Hepatocyte (in vitro differentiated cells): ENCODE results near the gene CCDC60. TPM values are rescaled to one million over a fixed set of nuclear protein-coding genes. Genes with fewer than 3 reads are reported as not detected.
A peak's percentile ranks its signal among the peaks of the same experiment; 100 is the strongest.

Source experiments
- DNase-seq: peaks from one replicate; pipeline ENCODE4 v3.0.0-alpha.2; 2016; ENCODE audit warnings: low spot score
- H2AFZ ChIP-seq: fragments of 200-600 bp; sonication (generic); 2 replicates; pipeline ENCODE4 v1.6.0; 2016; ENCODE audit warnings: antibody characterized with exemption, mild to moderate bottlenecking
- H3K27ac ChIP-seq: fragments of 200-600 bp; sonication (generic); 2 replicates; pipeline ENCODE4 v1.5.1; 2016; ENCODE audit warnings: mild to moderate bottlenecking
- H3K27me3 ChIP-seq: fragments of 200-600 bp; sonication (generic); 2 replicates; pipeline ENCODE4 v1.6.1; 2016
- H3K36me3 ChIP-seq: fragments of 200-600 bp; sonication (generic); replicated peaks from 2 replicates; pipeline ENCODE4 v1.5.1; 2016; ENCODE audit warnings: low read depth; ENCODE audit not compliant: insufficient read depth
- H3K4me1 ChIP-seq: fragments of 200-600 bp; sonication (generic); 2 replicates; pipeline ENCODE4 v1.5.1; 2016; ENCODE audit warnings: mild to moderate bottlenecking, moderate library complexity; ENCODE audit not compliant: insufficient read depth
- H3K4me2 ChIP-seq: fragments of 200-600 bp; sonication (generic); 2 replicates; pipeline ENCODE4 v1.6.0; 2016
- H3K4me3 ChIP-seq: fragments of 200-600 bp; sonication (generic); 2 replicates; pipeline ENCODE4 v1.5.1; 2016; ENCODE audit warnings: mild to moderate bottlenecking
- H3K79me2 ChIP-seq: fragments of 200-600 bp; sonication (generic); 2 replicates; pipeline ENCODE4 v1.6.0; 2017; ENCODE audit warnings: mild to moderate bottlenecking
- H3K9me2 ChIP-seq: fragments of 200-600 bp; sonication (generic); replicated peaks from 2 replicates; pipeline ENCODE4 v1.6.0; 2017; ENCODE audit warnings: mild to moderate bottlenecking; ENCODE audit not compliant: insufficient read depth
- H3K9me3 ChIP-seq: fragments of 200-600 bp; sonication (generic); 2 replicates; pipeline ENCODE4 v1.5.1; 2016; ENCODE audit warnings: low read depth, mild to moderate bottlenecking
- H4K20me1 ChIP-seq: fragments of 200-600 bp; sonication (generic); 2 replicates; pipeline ENCODE4 v1.6.0; 2016; ENCODE audit warnings: mild to moderate bottlenecking; ENCODE audit not compliant: insufficient read depth, poor library complexity, severe bottlenecking
- EZH2 ChIP-seq: fragments of 200-600 bp; sonication (generic); IDR thresholded peaks from 2 replicates; pipeline ENCODE4 v1.6.1; 2016; ENCODE audit warnings: antibody characterized with exemption, mild to moderate bottlenecking, borderline replicate concordance
- EZH2phosphoT487 ChIP-seq: fragments of 200-600 bp; sonication (generic); IDR thresholded peaks from one replicate; pipeline ENCODE4 v1.6.1; 2018; ENCODE audit warnings: antibody characterized with exemption, mild to moderate bottlenecking, low read depth, moderate library complexity; ENCODE audit not compliant: unreplicated experiment, severe bottlenecking
- WGBS: methylation state at CpG from one replicate; pipeline ENCODE4 v1.1.6; 2016; ENCODE audit warnings: low lambda C conversion rate; ENCODE audit errors: missing lambda C conversion rate; 5-methylcytosine and 5-hydroxymethylcytosine counted together
- polyA plus RNA-seq: library from polyadenylated mRNA; unstranded; fragments of >200 nt; fragmentation: Nextera tagmentation; extraction: Ambion mirVana; gene quantifications from 2 replicates; pipeline ENCODE4 v1.2.1, GENCODE V29; 2016
- total RNA-seq: library from RNA; depleted of rRNA; stranded (reverse); fragments of >200 nt; gene quantifications from 2 replicates; pipeline ENCODE4 v1.2.3, GENCODE V29; 2014
- TF ChIP-seq, protein P1 (sequence below): fragments of 200-600 bp; sonication (generic); IDR thresholded peaks from 2 replicates; pipeline ENCODE4 v1.5.1; 2016; ENCODE audit warnings: antibody characterized with exemption, mild to moderate bottlenecking; ENCODE audit not compliant: poor library complexity

CCDC60 gene
- total and polyA plus RNA-seq, 2 experiments from 2014 or later = 0.47 TPM; not detected in 1

GRCh38 chr12:119314290-119314689, 20.2 kb upstream of the CCDC60 start:
- no peak overlapping the region for H3K4me3 ChIP-seq
- H3K4me1 ChIP-seq = no peaks in the 10 kb centered on the region
- TF ChIP-seq EZH2 = no peak
- TF ChIP-seq EZH2phosphoT487 = no peak
- TF ChIP-seq, protein P1, sequence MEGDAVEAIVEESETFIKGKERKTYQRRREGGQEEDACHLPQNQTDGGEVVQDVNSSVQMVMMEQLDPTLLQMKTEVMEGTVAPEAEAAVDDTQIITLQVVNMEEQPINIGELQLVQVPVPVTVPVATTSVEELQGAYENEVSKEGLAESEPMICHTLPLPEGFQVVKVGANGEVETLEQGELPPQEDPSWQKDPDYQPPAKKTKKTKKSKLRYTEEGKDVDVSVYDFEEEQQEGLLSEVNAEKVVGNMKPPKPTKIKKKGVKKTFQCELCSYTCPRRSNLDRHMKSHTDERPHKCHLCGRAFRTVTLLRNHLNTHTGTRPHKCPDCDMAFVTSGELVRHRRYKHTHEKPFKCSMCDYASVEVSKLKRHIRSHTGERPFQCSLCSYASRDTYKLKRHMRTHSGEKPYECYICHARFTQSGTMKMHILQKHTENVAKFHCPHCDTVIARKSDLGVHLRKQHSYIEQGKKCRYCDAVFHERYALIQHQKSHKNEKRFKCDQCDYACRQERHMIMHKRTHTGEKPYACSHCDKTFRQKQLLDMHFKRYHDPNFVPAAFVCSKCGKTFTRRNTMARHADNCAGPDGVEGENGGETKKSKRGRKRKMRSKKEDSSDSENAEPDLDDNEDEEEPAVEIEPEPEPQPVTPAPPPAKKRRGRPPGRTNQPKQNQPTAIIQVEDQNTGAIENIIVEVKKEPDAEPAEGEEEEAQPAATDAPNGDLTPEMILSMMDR = no peak
- H3K9me3 ChIP-seq = no peaks in the 10 kb centered on the region
- no peaks in the 10 kb centered on the region for H3K27me3 ChIP-seq
- no peak overlapping the region for H2AFZ ChIP-seq
- DNase-seq = no peak
- 96% methylated on average over 5 of the region's 5 CpGs for WGBS
- H3K27ac ChIP-seq = no peak overlapping the region
- no peaks in the 10 kb centered on the region for H4K20me1 ChIP-seq
- no peaks in the 10 kb centered on the region for H3K79me2 ChIP-seq
- no peaks in the 10 kb centered on the region for H3K9me2 ChIP-seq
- no peaks in the 10 kb centered on the region for H3K36me3 ChIP-seq
- no peak overlapping the region for H3K4me2 ChIP-seq

DNA sequence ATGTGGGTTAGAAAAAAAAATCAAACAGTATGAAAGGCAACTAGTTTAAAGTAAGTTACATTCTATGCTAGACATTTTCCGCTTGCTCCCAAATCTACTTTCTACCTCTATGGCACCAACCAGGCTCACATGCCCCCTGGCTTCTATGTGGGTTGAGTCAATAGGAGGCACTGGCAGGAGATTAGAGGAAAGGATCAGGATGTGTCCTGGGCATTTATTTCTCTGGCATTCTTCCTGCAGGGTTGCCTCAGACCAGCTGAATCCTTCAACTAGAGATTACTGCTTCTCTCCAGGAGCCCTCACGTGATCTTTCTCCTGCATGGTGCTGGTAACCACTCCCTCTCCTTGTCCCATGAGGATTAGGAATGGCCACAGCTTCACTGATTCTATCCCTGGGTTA, 14.9 kb upstream of the CCDC60 start:
- no peak overlapping the region for H2AFZ ChIP-seq
- H3K9me2 ChIP-seq = no peaks in the 10 kb centered on the region
- no peaks in the 10 kb centered on the region for H3K27me3 ChIP-seq
- no peaks in the 10 kb centered on the region for H4K20me1 ChIP-seq
- no peaks in the 10 kb centered on the region for H3K9me3 ChIP-seq
- no peak overlapping the region for H3K4me2 ChIP-seq
- H3K79me2 ChIP-seq = no peaks in the 10 kb centered on the region
- peak; percentile 34 for DNase-seq
- TF ChIP-seq, protein P1 = no peak
- TF ChIP-seq EZH2 (no peak), EZH2phosphoT487 (no peak)
- no peaks in the 10 kb centered on the region for H3K4me1 ChIP-seq
- no peak overlapping the region for H3K4me3 ChIP-seq
- 78% methylated on average over 2 of the region's 2 CpGs for WGBS
- no peak overlapping the region for H3K27ac ChIP-seq
- no peaks in the 10 kb centered on the region for H3K36me3 ChIP-seq

GRCh38 chr12:119320678-119321077, 13.9 kb upstream of the CCDC60 start:
- Histone ChIP-seq H4K20me1 (no peaks in the 10 kb centered on the region), H3K9me2 (no peaks in the 10 kb centered on the region), H3K4me2 (no peak overlapping the region), H3K36me3 (no peaks in the 10 kb centered on the region), H3K79me2 (no peaks in the 10 kb centered on the region), H2AFZ (no peak overlapping the region), H3K27me3 (no peaks in the 10 kb centered on the region), H3K27ac (no peak overlapping the region), H3K4me1 (no peaks in the 10 kb centered on the region), H3K9me3 (no peaks in the 10 kb centered on the region), H3K4me3 (no peak overlapping the region)
- 47% methylated on average over 2 of the region's 2 CpGs for WGBS
- DNase-seq = no peak
- TF ChIP-seq EZH2phosphoT487 = no peak
- TF ChIP-seq, protein P1 = no peak
- no peak for TF ChIP-seq EZH2

DNA sequence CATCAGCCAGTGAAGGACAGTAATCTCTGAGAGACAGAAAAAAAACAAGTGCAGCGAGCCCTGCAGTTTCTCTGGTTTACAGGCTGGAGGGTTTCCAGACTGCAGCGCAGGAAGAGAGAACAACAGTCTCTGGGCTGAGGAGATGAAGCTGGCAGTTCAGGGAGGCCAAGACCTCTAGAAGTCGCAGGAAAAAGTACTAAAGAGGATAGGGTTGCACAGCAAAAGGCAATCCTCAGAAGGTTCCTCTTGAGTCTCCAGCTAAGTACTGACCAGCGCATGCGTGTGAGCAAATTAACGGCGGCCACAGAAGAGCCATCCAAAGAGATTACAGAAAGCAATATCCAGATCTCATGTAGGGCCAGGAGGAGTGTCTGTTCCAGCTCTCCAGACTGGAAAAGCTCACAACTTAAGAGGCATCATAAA, 12.2 kb upstream of the CCDC60 start:
- H3K9me2 ChIP-seq = no peaks in the 10 kb centered on the region
- H3K27ac ChIP-seq = no peak overlapping the region
- no peak overlapping the region for H2AFZ ChIP-seq
- H3K4me2 ChIP-seq = no peak overlapping the region
- no peaks in the 10 kb centered on the region for H3K27me3 ChIP-seq
- DNase-seq = peak; percentile 21
- H3K36me3 ChIP-seq = no peaks in the 10 kb centered on the region
- TF ChIP-seq EZH2 (no peak), EZH2phosphoT487 (no peak)
- TF ChIP-seq, protein P1 = no peak
- no peaks in the 10 kb centered on the region for H4K20me1 ChIP-seq
- H3K4me3 ChIP-seq = no peak overlapping the region
- no peaks in the 10 kb centered on the region for H3K4me1 ChIP-seq
- no peaks in the 10 kb centered on the region for H3K79me2 ChIP-seq
- H3K9me3 ChIP-seq = no peaks in the 10 kb centered on the region
- 73% methylated on average over 7 of the region's 7 CpGs for WGBS
